K562 (cell line): ENCODE results near the gene LRRC8C. TPM values are rescaled to one million over a fixed set of nuclear protein-coding genes. Genes with fewer than 3 reads are reported as not detected.
A peak's percentile ranks its signal among the peaks of the same experiment; 100 is the strongest.

Source experiments
- ATAC-seq: fragments of 200-7000 bp; cut with Tn5 transposase; 3 replicates; pipeline ENCODE4 v1.9.1; 2020; ENCODE audit warnings: moderate library complexity
- BruUV-seq: library from RNA; stranded (reverse); fragments of 400-500 nt; replicated peaks from 2 replicates; lab custom pipeline; 2021; lab: Mats Ljungman, UMichigan
- CTCF ChIA-PET: fragments of 300-600 bp; formaldehyde crosslinking; extraction: SDS; loops from one replicate; lab custom pipeline; 2021; ENCODE audit warnings: low intra/inter-chr PET ratio; lab: Yijun Ruan, JAX
- POLR2A ChIA-PET: fragments of 300-600, 350-650 bp; sonication (Branson Sonifier 250); formaldehyde crosslinking; extraction: SDS; loops from one replicate; lab custom pipeline; 2021; ENCODE audit warnings: antibody characterized with exemption, inconsistent platforms; lab: Yijun Ruan, JAX
- DNase-seq, 4 experiments: peaks; one replicate each; pipeline versions ENCODE4 v3.0.0 to v3.0.0-alpha.2; 2011 to 2018; ENCODE audit warnings: low spot score in 3 of 4, mixed read lengths in 3 of 4; ENCODE audit errors: extremely low read depth in 1 of 4
- FAIRE-seq: peaks from 2 replicates; lab custom pipeline; 2011; peaks lifted over from hg19 to GRCh38; lab: Jason Lieb, UNC
- H2AFZ ChIP-seq: 2 replicates; pipeline ENCODE4 v1.6.0; 2011; ENCODE audit warnings: low read depth, low read length, control low read depth, inconsistent platforms
- H3K27ac ChIP-seq: fragments of 200-600 bp; 3 replicates; pipeline ENCODE4 v1.8.0; 2011; ENCODE audit warnings: low read depth, mild to moderate bottlenecking, control low read depth, inconsistent platforms, low read length, moderate library complexity, mixed read lengths; ENCODE audit errors: extremely low read depth
- H3K27me3 ChIP-seq, 2 experiments: fragments of 300-600 bp in 1 of 2; 2 replicates in 1 of 2; 3 replicates in 1 of 2; pipeline versions ENCODE4 v1.6.0 to v1.8.0; 2011; ENCODE audit warnings: inconsistent platforms in 2 of 2, low read length in 2 of 2, mild to moderate bottlenecking in 1 of 2, mixed read lengths in 1 of 2, moderate library complexity in 1 of 2; ENCODE audit not compliant: control insufficient read depth in 2 of 2, insufficient read depth in 2 of 2
- H3K36me3 ChIP-seq: fragments of 300-600 bp; 3 replicates; pipeline ENCODE4 v1.8.0; 2011; ENCODE audit warnings: mild to moderate bottlenecking, low read length, inconsistent platforms; ENCODE audit not compliant: control insufficient read depth, insufficient read depth
- H3K4me1 ChIP-seq, 2 experiments: fragments of 200-600 bp in 1 of 2; replicated peaks in 1 of 2; 2 replicates in 1 of 2; 3 replicates in 1 of 2; pipeline versions ENCODE4 v1.5.1 to v1.8.0; 2011; ENCODE audit warnings: inconsistent platforms in 2 of 2, low read length in 2 of 2, mild to moderate bottlenecking in 1 of 2, mixed read lengths in 1 of 2, moderate library complexity in 1 of 2; ENCODE audit not compliant: control insufficient read depth in 2 of 2, insufficient read depth in 2 of 2
- H3K4me2 ChIP-seq: 2 replicates; pipeline ENCODE4 v1.6.1; 2011; ENCODE audit warnings: low read length, control low read depth, inconsistent platforms, mixed read lengths; ENCODE audit not compliant: insufficient read depth
- H3K4me3 ChIP-seq: fragments of 200-600 bp; sonication (generic), shearing (Covaris generic); 2 replicates; pipeline ENCODE4 v1.5.1; 2016; ENCODE audit warnings: control low read depth, inconsistent platforms
- H3K79me2 ChIP-seq: fragments of 200-600 bp; 3 replicates; pipeline ENCODE4 v1.8.0; 2011; ENCODE audit warnings: low read length, inconsistent platforms; ENCODE audit not compliant: control insufficient read depth, insufficient read depth
- H3K9ac ChIP-seq, 2 experiments: 2 replicates each; pipeline versions ENCODE4 v1.6.0 to v1.6.1; 2011; ENCODE audit warnings: low read depth in 2 of 2, low read length in 2 of 2, control low read depth in 1 of 2, inconsistent platforms in 1 of 2, mild to moderate bottlenecking in 1 of 2, mixed read lengths in 1 of 2; ENCODE audit not compliant: insufficient read depth in 1 of 2
- H3K9me1 ChIP-seq: one replicate; pipeline ENCODE4 v1.6.0; 2011; ENCODE audit warnings: inconsistent platforms, mild to moderate bottlenecking, low read length, moderate library complexity; ENCODE audit not compliant: control insufficient read depth, insufficient read depth
- H3K9me3 ChIP-seq: replicated peaks from 2 replicates; pipeline ENCODE4 v1.5.1; 2011; ENCODE audit warnings: low read depth, low read length, inconsistent platforms; ENCODE audit not compliant: control insufficient read depth, insufficient read depth
- H4K20me1 ChIP-seq: replicated peaks from 2 replicates; pipeline ENCODE4 v1.6.1; 2011; ENCODE audit warnings: low read length, inconsistent platforms, mixed read lengths; ENCODE audit not compliant: control insufficient read depth, insufficient read depth
- ARID2 ChIP-seq: fragments of 450-650 bp; IDR thresholded peaks from 2 replicates; pipeline ENCODE4 v1.6.1; 2017; ENCODE audit warnings: antibody characterized with exemption, mild to moderate bottlenecking
- BRF1 ChIP-seq: IDR thresholded peaks from 3 replicates; pipeline ENCODE4 v1.6.1; 2011; ENCODE audit warnings: borderline replicate concordance, mild to moderate bottlenecking; ENCODE audit not compliant: insufficient read length; ENCODE audit errors: extremely low read depth
- FOS ChIP-seq: IDR thresholded peaks from 3 replicates; pipeline ENCODE4 v1.6.1; 2011; ENCODE audit not compliant: insufficient read length; ENCODE audit errors: extremely low read depth
- FOXM1 ChIP-seq, 2 experiments: fragments of 450-650 bp in 1 of 2; sonication (generic) in 1 of 2; formaldehyde crosslinking in 1 of 2; IDR thresholded peaks; 2 replicates each; pipeline versions ENCODE4 v1.6.1 to v1.9.0; 2017 to 2022; ENCODE audit warnings: low read depth in 2 of 2, mild to moderate bottlenecking in 2 of 2, missing genetic modification reagents in 1 of 2, moderate library complexity in 1 of 2
- HMGXB4 ChIP-seq: sonication (generic); formaldehyde crosslinking; IDR thresholded peaks from 2 replicates; pipeline ENCODE4 v1.8.1; 2023; ENCODE audit warnings: mild to moderate bottlenecking, missing genetic modification reagents
- NCOA2 ChIP-seq, 2 experiments: fragments of 450-650 bp; IDR thresholded peaks; 2 replicates each; pipeline ENCODE4 v1.6.1; 2018; ENCODE audit warnings: mild to moderate bottlenecking in 2 of 2, moderate library complexity in 1 of 2; ENCODE audit not compliant: partially characterized antibody in 2 of 2
- POLR2AphosphoS2 ChIP-seq: IDR thresholded peaks from 2 replicates; pipeline ENCODE4 v1.6.1; 2012; ENCODE audit warnings: low read length, improper control_type of control experiment
- RHOXF2B ChIP-seq: fragments of 250-450 bp; sonication (Bioruptor Pico); conservative IDR thresholded peaks from 2 replicates; pipeline ENCODE4 v1.5.1; 2021
- SOX6 ChIP-seq: fragments of 450-650 bp; IDR thresholded peaks from 2 replicates; pipeline ENCODE4 v1.6.1; 2014; ENCODE audit warnings: mild to moderate bottlenecking
- TAF9B ChIP-seq: fragments of 450-650 bp; IDR thresholded peaks from 2 replicates; pipeline ENCODE4 v1.6.1; 2018; ENCODE audit warnings: mild to moderate bottlenecking; ENCODE audit not compliant: partially characterized antibody
- TGIF2 ChIP-seq: sonication (generic); formaldehyde crosslinking; IDR thresholded peaks from 2 replicates; pipeline ENCODE4 v1.8.1; 2022; ENCODE audit warnings: mild to moderate bottlenecking, missing genetic modification reagents, moderate library complexity
- ZNF174 ChIP-seq: fragments of 250-450 bp; sonication (Bioruptor Pico); IDR thresholded peaks from 2 replicates; pipeline ENCODE4 v1.4.0; 2020; ENCODE audit warnings: mild to moderate bottlenecking
- ZNF445 ChIP-seq: fragments of 250-450 bp; sonication (Bioruptor Pico); IDR thresholded peaks from 2 replicates; pipeline ENCODE4 v1.4.0; 2020; ENCODE audit warnings: low read depth, mild to moderate bottlenecking, moderate library complexity
- ZNF644 ChIP-seq: fragments of 200-800 bp; sonication (Bioruptor generic); IDR thresholded peaks from 2 replicates; pipeline ENCODE4 v1.6.1; 2016; ENCODE audit warnings: low read depth, missing genetic modification characterization, missing compliant biosample characterization
- ZNF695 ChIP-seq: fragments of 450-650 bp; formaldehyde crosslinking; IDR thresholded peaks from 2 replicates; pipeline ENCODE4 v1.4.0; 2020; ENCODE audit warnings: mild to moderate bottlenecking, moderate library complexity
- WGBS: fragments of 100-300 bp; shearing (Covaris generic); methylation state at CpG from one replicate; pipeline ENCODE4 v1.1.6; 2016; ENCODE audit warnings: low coverage, mixed read lengths; ENCODE audit not compliant: insufficient coverage; ENCODE audit errors: missing lambda C conversion rate; 5-methylcytosine and 5-hydroxymethylcytosine counted together
- in situ Hi-C: fragments of 300-500 bp; cut with MboI; formaldehyde crosslinking; loops from 4 replicates; pipeline ENCODE4 v1.15.0; 2018; ENCODE audit warnings: inconsistent platforms, mixed read lengths
- intact Hi-C: fragments of 100-400 bp; cut with micrococcal nuclease; formaldehyde crosslinking; loops from 2 replicates; pipeline ENCODE4 v1.14.2; 2022
- polyA plus RNA-seq, 8 experiments: library from polyadenylated mRNA; depleted of rRNA in 4 of 8; stranded (reverse) in 5 of 8; unstranded in 3 of 8; fragments of >200 nt; fragmentation: Nextera tagmentation in 2 of 8; fragmentation: Illumina TruSeq in 1 of 8; extraction: Ambion mirVana in 2 of 8; extraction: Trizol in 1 of 8; gene quantifications; 2 replicates each; pipeline versions ENCODE4 v1.2.1 to v1.2.3, GENCODE V29; 2011 to 2014; ENCODE audit warnings: inconsistent platforms in 1 of 8, missing spikeins in 1 of 8
- total RNA-seq, 7 experiments: library from RNA; depleted of rRNA in 6 of 7; stranded (reverse); fragments of >200 nt in 6 of 7; fragmentation: Illumina TruSeq in 2 of 7; extraction: Trizol in 2 of 7; gene quantifications; 2 replicates each; pipeline versions ENCODE4 v1.2.1 to v1.2.3, GENCODE V29; 2011 to 2021; ENCODE audit warnings: low replicate concordance in 1 of 7
- TF ChIP-seq, protein P1 (sequence below), 2 experiments: IDR thresholded peaks; 2 replicates each; pipeline ENCODE4 v1.6.1; 2012; ENCODE audit warnings: improper control_type of control experiment in 2 of 2, low read depth in 2 of 2, low read length in 2 of 2, borderline replicate concordance in 1 of 2

LRRC8C gene
- total and polyA plus RNA-seq, 9 of the 15 experiments (the other 6 are each of a cell fraction or from before 2014, with no cell fraction given): 1.00 to 12.5 (median 4.5) TPM

- peak; percentile 49 to 56 (median 51) for DNase-seq
- no peaks in the 10 kb centered on the region for H3K9me3 ChIP-seq
- H3K4me2 ChIP-seq: no peak overlapping the region
- WGBS: 67% methylated on average over 3 of the region's 5 CpGs
- H4K20me1 ChIP-seq: no peaks in the 10 kb centered on the region; the same call in 1 of the 2 replicates
- ChIA-PET POLR2A (interaction anchor here (1.0 kb wide), 1 partner anchor 80 kb away, joined by 4 read pairs; no protein-coding TSS in a partner anchor), CTCF (interaction anchor here (0.6 to 3.0 kb wide), 4 partner anchors 27 to 139 kb away, joined by 3 to 26 read pairs (median 4); no protein-coding TSS in a partner anchor)
- H3K9ac ChIP-seq: no peak overlapping the region
- BruUV-seq: no TSS peak
- peaks cover 2% of the 10 kb centered on the region; the same call in 1 of the 3 replicates for H3K79me2 ChIP-seq
- FAIRE-seq: peak; percentile 6
- intact Hi-C loops: loop anchor here (1.0 to 2.0 kb wide), 3 partner anchors 54 to 115 kb away; no protein-coding TSS in a partner anchor
- no peak overlapping the region for H2AFZ ChIP-seq
- no peaks in the 10 kb centered on the region for H3K4me1 ChIP-seq
- peak; percentile 89 for ATAC-seq
- H3K36me3 ChIP-seq: peaks cover 32% of the 10 kb centered on the region; the same call in 2 of the 3 replicates
- no peak overlapping the region for H3K27ac ChIP-seq
- no peaks in the 10 kb centered on the region for H3K9me1 ChIP-seq
- H3K27me3 ChIP-seq: no peaks in the 10 kb centered on the region
- in situ Hi-C loops: loop anchor here (5.0 kb wide), 1 partner anchor 81 kb away; no protein-coding TSS in a partner anchor
- H3K4me3 ChIP-seq: no peak overlapping the region
- TF ChIP-seq NCOA2 (IDR thresholded peaks at IDR 0.05; ENCODE audit: partially characterized antibody in 2 of 2) (no peak), BRF1 (no peak), ZNF174 (CRISPR knock-in tag) (no peak), RHOXF2B (CRISPR knock-in tag) (no peak), TAF9B (no peak), TGIF2 (no peak), SOX6 (no peak), POLR2AphosphoS2 (no peak; the same call in 1 of the 2 replicates), ZNF695 (CRISPR knock-in tag) (no peak), HMGXB4 (CRISPR knock-in tag) (no peak), FOXM1 (IDR thresholded peaks at IDR 0.05; ENCODE audit: low read depth) (no peak), FOXM1 (CRISPR knock-in tag; IDR thresholded peaks at IDR 0.05; ENCODE audit: low read depth) (no peak), ZNF445 (CRISPR knock-in tag) (no peak), FOS (no peak), ZNF644 (tag) (no peak), ARID2 (0 out of 2 replicates have a peak, but pooled peaks have one; percentile 25)
- TF ChIP-seq, protein P1, sequence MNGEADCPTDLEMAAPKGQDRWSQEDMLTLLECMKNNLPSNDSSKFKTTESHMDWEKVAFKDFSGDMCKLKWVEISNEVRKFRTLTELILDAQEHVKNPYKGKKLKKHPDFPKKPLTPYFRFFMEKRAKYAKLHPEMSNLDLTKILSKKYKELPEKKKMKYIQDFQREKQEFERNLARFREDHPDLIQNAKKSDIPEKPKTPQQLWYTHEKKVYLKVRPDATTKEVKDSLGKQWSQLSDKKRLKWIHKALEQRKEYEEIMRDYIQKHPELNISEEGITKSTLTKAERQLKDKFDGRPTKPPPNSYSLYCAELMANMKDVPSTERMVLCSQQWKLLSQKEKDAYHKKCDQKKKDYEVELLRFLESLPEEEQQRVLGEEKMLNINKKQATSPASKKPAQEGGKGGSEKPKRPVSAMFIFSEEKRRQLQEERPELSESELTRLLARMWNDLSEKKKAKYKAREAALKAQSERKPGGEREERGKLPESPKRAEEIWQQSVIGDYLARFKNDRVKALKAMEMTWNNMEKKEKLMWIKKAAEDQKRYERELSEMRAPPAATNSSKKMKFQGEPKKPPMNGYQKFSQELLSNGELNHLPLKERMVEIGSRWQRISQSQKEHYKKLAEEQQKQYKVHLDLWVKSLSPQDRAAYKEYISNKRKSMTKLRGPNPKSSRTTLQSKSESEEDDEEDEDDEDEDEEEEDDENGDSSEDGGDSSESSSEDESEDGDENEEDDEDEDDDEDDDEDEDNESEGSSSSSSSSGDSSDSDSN (IDR thresholded peaks at IDR 0.05; ENCODE audit: borderline replicate concordance in 1 of 2, low read depth in 2 of 2, low read length in 2 of 2): no peak
Observed at GRCh38 chr1:89598450-89599331, 34.2 kb upstream of the LRRC8C start.
